ENCODE data around the gene FSIP1.

FSIP1 gene

DNA sequence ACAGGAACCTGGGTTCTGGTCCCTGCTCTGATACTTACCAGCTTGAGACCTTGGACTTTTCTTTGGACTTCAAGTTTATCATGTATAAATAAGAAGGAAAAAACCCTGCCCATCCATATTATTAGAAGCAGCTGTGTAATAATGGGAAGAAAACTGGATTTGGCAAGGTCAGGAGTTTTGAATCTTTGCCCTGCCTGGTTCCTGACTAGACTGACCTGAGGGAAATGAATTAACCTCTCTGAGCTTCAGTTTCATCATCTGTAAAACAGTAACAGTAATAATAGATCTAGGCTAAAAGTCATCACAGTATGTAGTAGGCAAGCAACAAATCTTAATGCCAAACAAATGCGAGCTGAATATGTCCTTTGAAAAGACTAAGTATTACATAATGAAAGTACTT, 68.8 kb downstream of the FSIP1 start:
- no peaks in the 10 kb centered on the region for H3K36me3 ChIP-seq (ENCODE audit: control insufficient read depth in 5 of 5, insufficient read depth in 5 of 5, low read length in 5 of 5)
- no peak overlapping the region for H3K27ac ChIP-seq (ENCODE audit: low read depth, low read length)
- no peaks in the 10 kb centered on the region for H3K9me3 ChIP-seq (ENCODE audit: control insufficient read depth in 5 of 5, low read length in 5 of 5)
- no peak overlapping the region for H3K4me3 ChIP-seq (ENCODE audit: low read depth in 1 of 5, low read length in 5 of 5)
- no peak overlapping the region for H3K9ac ChIP-seq (ENCODE audit: low read length in 5 of 5)
- H3K27me3 ChIP-seq (ENCODE audit: control insufficient read depth in 5 of 5, insufficient read depth in 4 of 5, low read length in 5 of 5): no peaks in the 10 kb centered on the region
- H3K4me1 ChIP-seq (ENCODE audit: control insufficient read depth in 5 of 5, insufficient read depth in 5 of 5, low read length in 5 of 5): peaks cover 0 to 4% (median 0%) of the 10 kb centered on the region in 5 donors

DNA sequence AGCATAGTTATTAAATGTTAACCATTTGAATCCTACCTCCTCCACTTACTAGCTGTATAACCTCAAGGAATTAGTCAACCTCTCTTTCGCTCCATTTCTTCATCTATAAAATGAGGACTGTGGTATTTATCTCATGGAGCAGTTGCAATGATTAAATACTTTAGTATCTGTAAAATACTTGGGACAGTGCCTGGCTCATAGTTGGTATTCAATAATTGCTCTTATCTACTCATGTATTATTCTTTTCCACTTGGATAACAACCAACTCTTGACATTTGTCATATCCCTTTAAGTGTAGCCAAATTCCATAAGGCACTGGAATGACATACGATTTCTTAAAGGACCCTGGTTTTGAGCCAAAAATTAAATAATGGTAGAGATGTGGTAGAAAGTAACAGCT, 72.0 kb downstream of the FSIP1 start:
- H3K27me3 ChIP-seq (ENCODE audit: control insufficient read depth in 5 of 5, insufficient read depth in 4 of 5, low read length in 5 of 5): no peaks in the 10 kb centered on the region
- no peak overlapping the region for H3K9ac ChIP-seq (ENCODE audit: low read length in 5 of 5)
- no peaks in the 10 kb centered on the region for H3K36me3 ChIP-seq (ENCODE audit: control insufficient read depth in 5 of 5, insufficient read depth in 5 of 5, low read length in 5 of 5)
- H3K4me1 ChIP-seq (ENCODE audit: control insufficient read depth in 5 of 5, insufficient read depth in 5 of 5, low read length in 5 of 5): peaks cover 0 to 4% (median 0%) of the 10 kb centered on the region in 5 donors
- H3K9me3 ChIP-seq (ENCODE audit: control insufficient read depth in 5 of 5, low read length in 5 of 5): no peaks in the 10 kb centered on the region
- no peak overlapping the region for H3K27ac ChIP-seq (ENCODE audit: low read depth, low read length)
- H3K4me3 ChIP-seq (ENCODE audit: low read depth in 1 of 5, low read length in 5 of 5): no peak overlapping the region

DNA sequence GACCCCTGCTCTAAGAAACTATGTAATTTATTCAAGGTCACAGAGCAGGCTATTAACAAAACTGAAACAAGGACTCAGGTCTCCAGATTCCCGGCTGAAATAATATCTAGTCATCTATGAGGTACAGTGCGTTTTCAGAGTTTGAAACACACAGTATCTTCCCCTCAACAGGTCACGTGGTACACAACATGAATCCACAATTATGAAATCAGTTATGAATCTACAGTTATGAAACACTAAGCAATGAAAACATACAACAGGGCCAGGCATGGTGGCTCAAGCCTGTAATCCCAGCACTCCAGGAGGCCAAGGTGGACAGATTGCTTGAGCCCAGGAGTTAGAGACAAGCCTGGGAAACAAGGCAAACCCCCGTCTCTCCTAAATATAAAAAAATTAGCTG, 72.7 kb downstream of the FSIP1 start:
- no peak overlapping the region for H3K9ac ChIP-seq (ENCODE audit: low read length in 5 of 5)
- H3K9me3 ChIP-seq (ENCODE audit: control insufficient read depth in 5 of 5, low read length in 5 of 5): no peaks in the 10 kb centered on the region
- no peak overlapping the region for H3K4me3 ChIP-seq (ENCODE audit: low read depth in 1 of 5, low read length in 5 of 5)
- no peaks in the 10 kb centered on the region for H3K36me3 ChIP-seq (ENCODE audit: control insufficient read depth in 5 of 5, insufficient read depth in 5 of 5, low read length in 5 of 5)
- H3K27ac ChIP-seq (ENCODE audit: low read depth, low read length): no peak overlapping the region
- H3K4me1 ChIP-seq (ENCODE audit: control insufficient read depth in 5 of 5, insufficient read depth in 5 of 5, low read length in 5 of 5): peaks cover 0 to 4% (median 0%) of the 10 kb centered on the region in 5 donors
- H3K27me3 ChIP-seq (ENCODE audit: control insufficient read depth in 5 of 5, insufficient read depth in 4 of 5, low read length in 5 of 5): no peaks in the 10 kb centered on the region

DNA sequence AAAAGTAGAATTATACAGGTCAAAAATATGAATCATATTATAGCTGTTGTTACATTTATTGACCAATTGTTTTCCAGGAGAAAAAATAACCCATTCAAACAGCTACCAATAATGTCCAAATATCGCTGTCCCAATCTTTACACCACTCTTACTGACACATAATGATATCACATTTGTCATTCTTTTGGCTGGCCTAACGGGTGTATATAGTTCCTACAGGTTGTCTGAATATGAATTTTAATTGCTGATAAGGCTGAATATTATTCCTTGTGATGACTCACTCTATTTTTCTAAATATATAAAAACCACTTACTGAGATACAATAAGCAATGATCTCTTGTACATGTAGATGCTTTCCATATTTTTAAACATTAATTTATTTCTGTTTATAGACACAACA, 76.4 kb downstream of the FSIP1 start:
- no peaks in the 10 kb centered on the region for H3K36me3 ChIP-seq (ENCODE audit: control insufficient read depth in 5 of 5, insufficient read depth in 5 of 5, low read length in 5 of 5)
- no peaks in the 10 kb centered on the region for H3K9me3 ChIP-seq (ENCODE audit: control insufficient read depth in 5 of 5, low read length in 5 of 5)
- H3K4me3 ChIP-seq (ENCODE audit: low read depth in 1 of 5, low read length in 5 of 5): no peak overlapping the region
- no peaks in the 10 kb centered on the region for H3K27me3 ChIP-seq (ENCODE audit: control insufficient read depth in 5 of 5, insufficient read depth in 4 of 5, low read length in 5 of 5)
- H3K9ac ChIP-seq (ENCODE audit: low read length in 5 of 5): no peak overlapping the region
- no peaks in the 10 kb centered on the region for H3K4me1 ChIP-seq (ENCODE audit: control insufficient read depth in 5 of 5, insufficient read depth in 5 of 5, low read length in 5 of 5)
- no peak overlapping the region for H3K27ac ChIP-seq (ENCODE audit: low read depth, low read length)

DNA sequence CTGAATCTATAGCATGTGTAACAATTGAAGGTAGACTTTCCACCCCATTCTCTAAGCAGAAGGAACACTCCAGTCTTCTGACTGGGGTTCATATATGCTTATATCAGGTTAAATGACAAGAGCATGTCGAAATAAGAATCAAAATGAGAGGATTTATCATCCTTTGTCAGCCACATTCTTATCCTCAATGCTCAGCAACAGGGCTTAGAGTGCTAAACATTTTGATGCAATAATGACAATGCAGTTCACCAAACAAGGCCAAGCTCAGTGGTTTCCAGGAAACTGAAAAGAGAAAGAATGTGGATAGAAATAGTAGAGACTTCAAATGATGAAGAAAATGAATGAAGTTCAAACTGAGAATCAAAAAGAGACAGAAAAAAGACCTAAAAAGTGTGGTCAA, 78.0 kb downstream of the FSIP1 start:
- no peaks in the 10 kb centered on the region for H3K9me3 ChIP-seq (ENCODE audit: control insufficient read depth in 5 of 5, low read length in 5 of 5)
- H3K36me3 ChIP-seq (ENCODE audit: control insufficient read depth in 5 of 5, insufficient read depth in 5 of 5, low read length in 5 of 5): no peaks in the 10 kb centered on the region
- H3K4me3 ChIP-seq (ENCODE audit: low read depth in 1 of 5, low read length in 5 of 5): no peak overlapping the region
- no peak overlapping the region for H3K27ac ChIP-seq (ENCODE audit: low read depth, low read length)
- no peak overlapping the region for H3K9ac ChIP-seq (ENCODE audit: low read length in 5 of 5)
- H3K4me1 ChIP-seq (ENCODE audit: control insufficient read depth in 5 of 5, insufficient read depth in 5 of 5, low read length in 5 of 5): no peaks in the 10 kb centered on the region
- H3K27me3 ChIP-seq (ENCODE audit: control insufficient read depth in 5 of 5, insufficient read depth in 4 of 5, low read length in 5 of 5): no peaks in the 10 kb centered on the region

DNA sequence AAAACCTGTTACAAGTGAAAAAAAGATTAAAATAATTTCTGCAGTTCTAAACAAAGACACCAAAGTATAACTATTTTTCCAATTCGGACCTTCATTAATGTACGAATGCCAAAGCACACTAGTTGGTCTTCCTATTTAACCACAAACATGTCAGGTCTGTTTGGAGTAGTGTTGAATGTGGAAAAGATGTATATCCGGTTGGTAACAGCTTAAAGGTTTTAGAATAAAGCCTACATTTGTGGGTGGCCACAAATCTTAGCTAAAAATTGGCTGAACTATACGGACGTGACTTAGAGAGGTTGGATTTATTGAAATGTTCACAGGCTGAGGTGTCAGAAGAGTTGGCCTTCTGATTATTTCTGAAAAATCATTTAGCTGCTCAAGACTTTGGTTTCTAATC, 78.4 kb downstream of the FSIP1 start:
- Histone ChIP-seq H3K27ac (ENCODE audit: low read depth, low read length) (no peak overlapping the region), H3K4me3 (ENCODE audit: low read depth in 1 of 5, low read length in 5 of 5) (no peak overlapping the region), H3K9ac (ENCODE audit: low read length in 5 of 5) (no peak overlapping the region), H3K4me1 (ENCODE audit: control insufficient read depth in 5 of 5, insufficient read depth in 5 of 5, low read length in 5 of 5) (no peaks in the 10 kb centered on the region), H3K27me3 (ENCODE audit: control insufficient read depth in 5 of 5, insufficient read depth in 4 of 5, low read length in 5 of 5) (no peaks in the 10 kb centered on the region), H3K36me3 (ENCODE audit: control insufficient read depth in 5 of 5, insufficient read depth in 5 of 5, low read length in 5 of 5) (no peaks in the 10 kb centered on the region), H3K9me3 (ENCODE audit: control insufficient read depth in 5 of 5, low read length in 5 of 5) (no peaks in the 10 kb centered on the region)

DNA sequence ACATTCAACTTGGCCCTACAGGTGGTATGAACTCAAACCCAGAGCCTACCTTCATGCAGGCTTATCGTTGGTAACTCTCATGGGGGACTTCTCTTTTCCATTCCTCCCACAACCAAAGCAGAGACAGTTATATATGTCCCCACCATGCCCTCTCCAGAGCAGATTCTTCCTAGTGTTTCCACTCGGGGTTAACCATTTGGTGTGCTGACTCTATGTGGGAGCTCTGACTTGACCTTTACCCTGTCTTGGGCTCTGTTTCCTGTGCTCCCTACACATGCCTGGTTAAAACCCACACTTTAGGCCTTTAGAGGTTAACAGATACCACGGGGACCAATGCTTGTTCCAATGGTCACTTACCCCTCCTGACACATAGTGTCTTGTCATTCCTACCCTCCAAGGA, 80.7 kb downstream of the FSIP1 start:
- no peak overlapping the region for H3K9ac ChIP-seq (ENCODE audit: low read length in 5 of 5)
- H3K27ac ChIP-seq (ENCODE audit: low read depth, low read length): no peak overlapping the region
- H3K9me3 ChIP-seq (ENCODE audit: control insufficient read depth in 5 of 5, low read length in 5 of 5): no peaks in the 10 kb centered on the region
- no peak overlapping the region for H3K4me3 ChIP-seq (ENCODE audit: low read depth in 1 of 5, low read length in 5 of 5)
- no peaks in the 10 kb centered on the region for H3K36me3 ChIP-seq (ENCODE audit: control insufficient read depth in 5 of 5, insufficient read depth in 5 of 5, low read length in 5 of 5)
- no peaks in the 10 kb centered on the region for H3K4me1 ChIP-seq (ENCODE audit: control insufficient read depth in 5 of 5, insufficient read depth in 5 of 5, low read length in 5 of 5)
- no peaks in the 10 kb centered on the region for H3K27me3 ChIP-seq (ENCODE audit: control insufficient read depth in 5 of 5, insufficient read depth in 4 of 5, low read length in 5 of 5)

DNA sequence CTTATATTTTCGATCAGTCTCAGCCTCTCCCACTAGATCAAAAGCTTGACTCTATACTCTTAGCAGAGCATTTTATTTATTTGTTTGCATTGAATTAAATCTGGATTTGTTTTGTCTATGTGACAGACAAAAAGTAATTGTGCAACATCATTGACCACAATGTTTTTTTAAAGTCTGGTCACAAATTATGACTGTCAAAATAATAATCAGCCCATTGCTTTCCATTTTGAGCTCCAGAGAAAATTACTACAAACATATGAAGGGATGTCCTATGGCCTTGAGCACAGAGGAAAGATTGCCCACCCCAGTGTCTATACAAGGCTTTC, 82.3 kb downstream of the FSIP1 start:
- H3K9ac ChIP-seq (ENCODE audit: low read length in 5 of 5): no peak overlapping the region
- H3K4me1 ChIP-seq (ENCODE audit: control insufficient read depth in 5 of 5, insufficient read depth in 5 of 5, low read length in 5 of 5): no peaks in the 10 kb centered on the region
- H3K27me3 ChIP-seq (ENCODE audit: control insufficient read depth in 5 of 5, insufficient read depth in 4 of 5, low read length in 5 of 5): no peaks in the 10 kb centered on the region
- H3K36me3 ChIP-seq (ENCODE audit: control insufficient read depth in 5 of 5, insufficient read depth in 5 of 5, low read length in 5 of 5): no peaks in the 10 kb centered on the region
- H3K9me3 ChIP-seq (ENCODE audit: control insufficient read depth in 5 of 5, low read length in 5 of 5): no peaks in the 10 kb centered on the region
- no peak overlapping the region for H3K4me3 ChIP-seq (ENCODE audit: low read depth in 1 of 5, low read length in 5 of 5)
- H3K27ac ChIP-seq (ENCODE audit: low read depth, low read length): no peak overlapping the region

DNA sequence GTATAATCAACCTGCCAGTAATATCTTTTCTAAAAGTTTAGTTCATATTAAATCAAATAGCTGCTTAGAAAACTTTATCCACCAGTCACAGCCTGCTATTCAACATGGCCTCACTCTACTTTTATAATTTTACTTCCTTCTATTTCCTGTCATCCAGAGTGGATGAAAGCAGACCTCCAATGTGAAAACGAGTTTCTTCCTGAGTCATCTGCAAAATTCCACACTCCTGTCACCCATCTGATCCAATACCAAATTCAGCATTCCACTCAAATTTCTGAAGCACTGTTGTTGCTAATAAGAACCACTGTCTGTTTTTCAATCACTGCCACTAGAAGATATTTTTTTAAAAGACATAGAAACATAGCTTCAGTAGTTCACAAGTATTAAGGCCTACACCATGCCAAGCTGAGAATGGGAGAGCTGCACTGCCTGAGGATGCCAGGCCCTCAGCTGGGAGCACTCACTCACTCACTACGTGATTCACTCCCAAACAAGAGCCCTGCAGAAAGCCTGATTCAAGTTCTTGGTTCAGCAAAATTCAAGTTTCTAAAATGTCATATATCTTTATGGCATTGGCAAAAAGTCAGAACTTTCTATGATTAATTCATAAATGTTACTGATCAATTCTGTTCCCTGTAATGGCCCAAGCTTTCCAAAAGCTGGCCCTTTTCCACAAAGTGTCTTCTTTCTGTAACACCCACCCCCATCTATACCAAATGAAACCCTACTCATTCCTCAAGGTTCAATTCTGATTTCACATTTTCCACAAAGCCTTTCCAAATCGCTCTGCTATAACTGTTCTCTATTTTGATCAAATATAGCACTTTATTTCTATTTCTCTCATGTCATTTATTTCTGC, 82.9 kb downstream of the FSIP1 start:
- no peak overlapping the region for H3K9ac ChIP-seq (ENCODE audit: low read length in 5 of 5)
- H3K27me3 ChIP-seq (ENCODE audit: control insufficient read depth in 5 of 5, insufficient read depth in 4 of 5, low read length in 5 of 5): no peaks in the 10 kb centered on the region
- H3K9me3 ChIP-seq (ENCODE audit: control insufficient read depth in 5 of 5, low read length in 5 of 5): no peaks in the 10 kb centered on the region
- H3K36me3 ChIP-seq (ENCODE audit: control insufficient read depth in 5 of 5, insufficient read depth in 5 of 5, low read length in 5 of 5): no peaks in the 10 kb centered on the region
- H3K4me3 ChIP-seq (ENCODE audit: low read depth in 1 of 5, low read length in 5 of 5): no peak overlapping the region
- H3K27ac ChIP-seq (ENCODE audit: low read depth, low read length): no peak overlapping the region
- no peaks in the 10 kb centered on the region for H3K4me1 ChIP-seq (ENCODE audit: control insufficient read depth in 5 of 5, insufficient read depth in 5 of 5, low read length in 5 of 5)

DNA sequence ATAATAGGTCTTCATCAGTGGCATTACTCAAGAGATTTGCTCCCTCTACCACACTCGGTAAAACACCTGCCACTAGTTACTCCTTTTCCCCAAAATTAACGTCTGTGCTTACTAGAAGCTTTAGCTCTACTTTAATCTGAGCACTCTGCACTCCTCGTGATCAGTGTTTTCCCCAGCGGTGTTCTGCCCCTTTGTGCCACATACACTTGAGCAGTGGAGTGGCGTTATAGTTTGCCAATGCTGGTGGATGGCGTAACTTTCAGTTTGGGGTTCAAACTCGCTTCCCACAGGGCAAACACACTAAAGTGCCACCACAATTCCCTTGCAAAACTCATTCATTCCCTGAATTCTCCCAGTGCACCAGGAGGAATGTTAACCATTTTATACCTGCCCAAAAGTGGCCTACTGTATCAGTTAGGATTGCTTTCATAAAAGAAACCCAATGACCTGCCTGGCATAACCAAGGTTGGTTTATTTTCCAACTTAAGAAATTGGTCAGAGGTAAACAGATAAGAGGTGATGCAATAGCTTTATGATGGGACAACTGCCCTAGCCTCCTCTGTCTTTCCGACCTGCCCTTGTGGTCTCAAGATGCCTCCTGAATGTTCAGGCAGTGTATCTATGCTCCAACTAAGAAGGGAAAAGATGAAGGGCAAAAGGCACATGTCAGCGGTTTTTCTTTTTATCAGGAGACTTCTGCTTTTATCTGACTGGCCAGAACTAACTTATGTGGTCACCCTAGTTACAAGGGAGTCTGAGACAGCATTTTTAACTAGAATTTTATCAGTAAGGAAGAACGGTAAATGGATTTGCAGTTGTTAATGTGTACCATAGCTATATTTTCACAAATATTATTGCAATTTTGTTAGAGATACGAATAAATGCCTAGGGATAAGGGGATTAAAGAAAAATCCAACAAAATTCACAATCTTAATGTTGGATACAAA, 83.9 kb downstream of the FSIP1 start:
- Histone ChIP-seq H3K36me3 (ENCODE audit: control insufficient read depth in 5 of 5, insufficient read depth in 5 of 5, low read length in 5 of 5) (no peaks in the 10 kb centered on the region), H3K4me3 (ENCODE audit: low read depth in 1 of 5, low read length in 5 of 5) (no peak overlapping the region), H3K9me3 (ENCODE audit: control insufficient read depth in 5 of 5, low read length in 5 of 5) (no peaks in the 10 kb centered on the region), H3K4me1 (ENCODE audit: control insufficient read depth in 5 of 5, insufficient read depth in 5 of 5, low read length in 5 of 5) (no peaks in the 10 kb centered on the region), H3K27me3 (ENCODE audit: control insufficient read depth in 5 of 5, insufficient read depth in 4 of 5, low read length in 5 of 5) (no peaks in the 10 kb centered on the region), H3K27ac (ENCODE audit: low read depth, low read length) (no peak overlapping the region), H3K9ac (ENCODE audit: low read length in 5 of 5) (no peak overlapping the region)

All from subcutaneous abdominal adipose tissue (tissue), 5 donors.